KMS-11 (cell line): ENCODE measurements around the gene COPB2.

Experiments
- H2AFZ ChIP-seq: fragments of 200-600 bp; sonication (generic); 2 replicates; pipeline ENCODE4 v1.6.1; 2016; ENCODE audit warnings: antibody characterized with exemption, mixed run types, low read depth
- H3K27ac ChIP-seq: fragments of 200-600 bp; sonication (generic); 2 replicates; pipeline ENCODE4 v1.6.1; 2016; ENCODE audit warnings: mild to moderate bottlenecking, mixed run types
- H3K27me3 ChIP-seq: fragments of 200-600 bp; sonication (generic); 2 replicates; pipeline ENCODE4 v1.6.1; 2017; ENCODE audit warnings: mild to moderate bottlenecking, low read depth, mixed run types, moderate library complexity; ENCODE audit not compliant: insufficient read depth
- H3K36me3 ChIP-seq: fragments of 200-600 bp; sonication (generic); 2 replicates; pipeline ENCODE4 v1.6.1; 2017; ENCODE audit warnings: mild to moderate bottlenecking, mixed run types; ENCODE audit not compliant: insufficient read depth
- H3K4me1 ChIP-seq: fragments of 200-600 bp; sonication (generic); 2 replicates; pipeline ENCODE4 v1.6.1; 2016; ENCODE audit warnings: mild to moderate bottlenecking, low read depth, mixed run types; ENCODE audit not compliant: poor library complexity, severe bottlenecking
- H3K4me2 ChIP-seq: fragments of 200-600 bp; sonication (generic); 2 replicates; pipeline ENCODE4 v1.7.0; 2016; ENCODE audit warnings: mild to moderate bottlenecking, mixed run types
- H3K4me3 ChIP-seq: fragments of 200-600 bp; sonication (generic); IDR thresholded peaks from 2 replicates; pipeline ENCODE4 v1.6.1; 2017; ENCODE audit warnings: low read depth, low read length, mixed read lengths; ENCODE audit not compliant: insufficient read depth
- H3K79me2 ChIP-seq: fragments of 200-600 bp; sonication (generic); 2 replicates; pipeline ENCODE4 v1.6.1; 2016; ENCODE audit warnings: low read depth, mixed run types; ENCODE audit not compliant: insufficient read depth
- H3K9ac ChIP-seq: fragments of 200-600 bp; sonication (generic); 2 replicates; pipeline ENCODE4 v1.6.1; 2016; ENCODE audit warnings: mild to moderate bottlenecking, mixed run types
- H4K20me1 ChIP-seq: fragments of 200-600 bp; sonication (generic); 2 replicates; pipeline ENCODE4 v1.6.1; 2016; ENCODE audit warnings: mild to moderate bottlenecking, mixed run types; ENCODE audit not compliant: insufficient read depth
- TF ChIP-seq, protein P1 (sequence below): fragments of 200-600 bp; sonication (generic); conservative IDR thresholded peaks from 2 replicates; pipeline ENCODE4 v1.6.1; 2017; ENCODE audit warnings: low read depth, mild to moderate bottlenecking, antibody characterized with exemption, low read length, moderate library complexity, mixed read lengths

Gene COPB2

DNA sequence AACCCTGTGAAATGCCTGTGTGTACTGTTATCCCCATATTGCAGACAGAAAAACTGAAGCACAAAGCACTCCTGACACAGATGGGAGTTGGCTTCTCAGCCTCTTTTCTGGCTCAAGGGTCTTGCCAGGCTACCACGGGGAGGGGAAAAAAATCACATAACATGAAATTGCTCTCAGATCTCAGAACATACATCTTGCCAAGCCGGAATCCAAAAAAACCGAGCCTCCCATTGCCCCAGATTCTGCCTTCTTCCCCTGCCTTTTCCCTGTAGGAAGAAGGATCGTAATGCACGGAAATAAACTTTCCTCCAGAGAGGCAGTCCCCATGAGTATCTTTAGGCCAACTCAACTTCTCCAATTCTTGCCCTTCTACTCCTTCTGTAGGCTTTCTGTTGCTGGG is 62.2 kb downstream of the COPB2 start:
- Histone ChIP-seq H3K4me1 (peaks cover 7% of the 10 kb centered on the region), H3K4me2 (no peak overlapping the region), H3K79me2 (no peaks in the 10 kb centered on the region), H4K20me1 (no peaks in the 10 kb centered on the region), H2AFZ (no peak overlapping the region), H3K9ac (no peak overlapping the region), H3K27me3 (no peaks in the 10 kb centered on the region), H3K4me3 (no peak overlapping the region), H3K27ac (no peak overlapping the region), H3K36me3 (no peaks in the 10 kb centered on the region)
- TF ChIP-seq, protein P1, sequence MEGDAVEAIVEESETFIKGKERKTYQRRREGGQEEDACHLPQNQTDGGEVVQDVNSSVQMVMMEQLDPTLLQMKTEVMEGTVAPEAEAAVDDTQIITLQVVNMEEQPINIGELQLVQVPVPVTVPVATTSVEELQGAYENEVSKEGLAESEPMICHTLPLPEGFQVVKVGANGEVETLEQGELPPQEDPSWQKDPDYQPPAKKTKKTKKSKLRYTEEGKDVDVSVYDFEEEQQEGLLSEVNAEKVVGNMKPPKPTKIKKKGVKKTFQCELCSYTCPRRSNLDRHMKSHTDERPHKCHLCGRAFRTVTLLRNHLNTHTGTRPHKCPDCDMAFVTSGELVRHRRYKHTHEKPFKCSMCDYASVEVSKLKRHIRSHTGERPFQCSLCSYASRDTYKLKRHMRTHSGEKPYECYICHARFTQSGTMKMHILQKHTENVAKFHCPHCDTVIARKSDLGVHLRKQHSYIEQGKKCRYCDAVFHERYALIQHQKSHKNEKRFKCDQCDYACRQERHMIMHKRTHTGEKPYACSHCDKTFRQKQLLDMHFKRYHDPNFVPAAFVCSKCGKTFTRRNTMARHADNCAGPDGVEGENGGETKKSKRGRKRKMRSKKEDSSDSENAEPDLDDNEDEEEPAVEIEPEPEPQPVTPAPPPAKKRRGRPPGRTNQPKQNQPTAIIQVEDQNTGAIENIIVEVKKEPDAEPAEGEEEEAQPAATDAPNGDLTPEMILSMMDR, result no peak

DNA sequence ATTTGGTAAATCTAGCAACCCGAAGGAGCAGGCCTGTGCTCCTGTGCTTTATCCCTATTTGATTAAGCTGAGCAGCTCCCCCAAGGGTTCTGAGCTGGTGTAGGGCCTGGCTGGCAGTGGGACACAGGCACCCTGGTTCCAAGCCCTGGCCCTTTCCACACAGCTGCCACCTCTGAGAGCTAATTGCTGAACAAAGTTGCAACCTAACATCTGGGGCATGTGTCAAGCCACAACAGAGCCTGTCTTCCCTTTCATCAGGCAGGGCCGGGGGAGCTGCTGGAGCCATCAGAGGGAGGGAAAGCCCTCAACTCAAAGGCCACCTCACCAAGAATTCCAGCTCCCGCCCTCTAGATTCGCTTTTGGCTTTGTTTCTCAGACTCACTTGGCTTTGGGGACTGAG is 62.7 kb downstream of the COPB2 start:
- H3K27ac ChIP-seq, result no peak overlapping the region
- H3K36me3 ChIP-seq, result no peaks in the 10 kb centered on the region
- H3K4me2 ChIP-seq, result no peak overlapping the region
- H3K79me2 ChIP-seq, result no peaks in the 10 kb centered on the region
- H4K20me1 ChIP-seq, result no peaks in the 10 kb centered on the region
- no peak overlapping the region for H2AFZ ChIP-seq
- H3K4me3 ChIP-seq, result no peak overlapping the region
- H3K9ac ChIP-seq, result no peak overlapping the region
- TF ChIP-seq, protein P1, result no peak
- no peaks in the 10 kb centered on the region for H3K27me3 ChIP-seq
- peaks cover 7% of the 10 kb centered on the region for H3K4me1 ChIP-seq

DNA sequence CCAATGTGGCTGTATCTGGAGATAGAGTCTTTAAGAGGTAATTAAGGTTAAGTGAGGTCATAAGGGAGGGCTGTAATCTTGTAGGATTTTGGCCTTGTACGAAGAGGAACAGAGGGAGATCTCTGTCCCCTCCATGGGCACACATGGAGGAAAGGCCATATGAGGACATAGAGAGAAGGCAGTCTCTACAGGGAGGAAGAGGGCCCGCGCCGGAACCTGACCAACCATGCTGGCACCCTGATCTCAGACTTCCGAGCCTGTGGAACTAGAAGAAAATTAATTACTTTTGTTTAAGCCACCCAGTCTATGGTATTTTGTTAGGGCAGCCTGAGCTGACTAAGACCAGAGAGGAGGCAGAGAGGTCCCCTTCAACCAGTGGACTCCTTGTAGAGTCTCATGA is 63.3 kb downstream of the COPB2 start:
- no peak overlapping the region for H3K27ac ChIP-seq
- no peak overlapping the region for H2AFZ ChIP-seq
- H3K79me2 ChIP-seq, result no peaks in the 10 kb centered on the region
- TF ChIP-seq, protein P1, result no peak
- H3K4me3 ChIP-seq, result no peak overlapping the region
- no peak overlapping the region for H3K9ac ChIP-seq
- no peak overlapping the region for H3K4me2 ChIP-seq
- no peaks in the 10 kb centered on the region for H4K20me1 ChIP-seq
- peaks cover 7% of the 10 kb centered on the region for H3K4me1 ChIP-seq
- H3K36me3 ChIP-seq, result no peaks in the 10 kb centered on the region
- H3K27me3 ChIP-seq, result no peaks in the 10 kb centered on the region

DNA sequence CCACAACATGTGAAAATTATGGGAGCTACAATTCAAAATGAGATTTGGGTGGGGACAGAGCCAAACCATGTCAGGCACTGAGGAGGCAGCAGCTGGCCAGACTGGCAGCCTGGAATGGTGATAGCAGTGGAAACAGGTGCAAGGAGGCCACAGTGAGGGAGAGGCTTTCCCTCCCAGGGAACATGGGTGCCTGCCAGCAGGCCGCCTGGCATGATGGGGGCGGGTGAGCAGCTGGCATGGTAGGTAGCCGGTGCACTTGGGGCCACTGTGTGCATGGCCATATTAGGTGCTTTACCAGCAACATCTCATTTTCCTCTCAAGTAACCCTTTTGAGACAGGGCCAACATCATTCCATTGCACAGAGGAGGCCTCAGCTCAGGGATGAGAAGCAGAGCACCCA is 63.9 kb downstream of the COPB2 start:
- no peak overlapping the region for H3K27ac ChIP-seq
- no peaks in the 10 kb centered on the region for H4K20me1 ChIP-seq
- H3K9ac ChIP-seq, result no peak overlapping the region
- H3K4me2 ChIP-seq, result no peak overlapping the region
- H2AFZ ChIP-seq, result no peak overlapping the region
- no peaks in the 10 kb centered on the region for H3K79me2 ChIP-seq
- H3K27me3 ChIP-seq, result no peaks in the 10 kb centered on the region
- TF ChIP-seq, protein P1, result no peak
- H3K4me3 ChIP-seq, result no peak overlapping the region
- H3K36me3 ChIP-seq, result no peaks in the 10 kb centered on the region
- H3K4me1 ChIP-seq, result peaks cover 7% of the 10 kb centered on the region
